ENCODE results near the gene EMP1. TPM values are rescaled to one million over a fixed set of nuclear protein-coding genes. Genes with fewer than 3 reads are reported as not detected.

EMP1 gene
- total and polyA plus RNA-seq, 2 donors (not counting 3 experiments of a cell fraction or from before 2014, with no cell fraction given): 265 to 528 TPM

DNA sequence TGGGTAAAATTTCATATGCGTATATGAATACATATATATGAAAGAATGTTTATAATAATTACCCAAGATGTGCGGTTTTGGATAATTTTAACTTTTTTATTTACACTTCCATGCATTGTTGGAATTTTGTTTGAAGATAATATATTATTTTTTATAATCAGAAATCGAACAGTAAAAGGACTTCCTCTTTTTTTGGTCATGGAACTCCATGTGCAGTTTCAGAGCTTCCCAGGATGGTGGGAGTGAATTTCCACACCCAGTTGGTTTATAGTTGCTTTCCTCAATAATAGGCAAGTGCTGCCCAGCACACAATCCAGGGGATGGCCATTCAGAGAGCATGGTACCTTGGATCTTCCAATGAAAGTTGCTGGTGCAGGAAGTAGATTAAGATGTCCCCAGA lies 6.3 kb upstream of the EMP1 start:
- no peak for FAIRE-seq
- H4K20me1 ChIP-seq (replicated peaks; ENCODE audit: control insufficient read depth, extremely low read depth, insufficient read depth, low read length): no peaks in the 10 kb centered on the region
- H3K79me2 ChIP-seq (ENCODE audit: control insufficient read depth, insufficient read depth, low read length): no peaks in the 10 kb centered on the region
- ChIA-PET POLR2A (no interaction called here), CTCF (no interaction called here)
- no peaks in the 10 kb centered on the region for H3K27me3 ChIP-seq (ENCODE audit: control insufficient read depth in 2 of 2, insufficient read depth in 2 of 2, low read length in 2 of 2)
- no peak for DNase-seq (ENCODE audit: low read depth, low spot score)
- peaks cover under 1% of the 10 kb centered on the region for H3K4me1 ChIP-seq (ENCODE audit: control insufficient read depth, extremely low read depth, insufficient read depth, low read length)
- TF ChIP-seq POLR2AphosphoS5 (IDR thresholded peaks at IDR 0.05; ENCODE audit: insufficient read depth, low read depth, low read length) (no peak), FOS (IDR thresholded peaks at IDR 0.05; ENCODE audit: borderline replicate concordance, insufficient read depth, low read length) (no peak), POLR2A (IDR thresholded peaks at IDR 0.05; ENCODE audit: low read depth, low read length) (no peak), EZH2 (IDR thresholded peaks at IDR 0.05; ENCODE audit: borderline replicate concordance, low read depth, low read length, severe bottlenecking) (no peak), GATA2 (IDR thresholded peaks at IDR 0.05; ENCODE audit: insufficient read depth, insufficient read length, low read depth, low read length) (no peak), MYC (IDR thresholded peaks at IDR 0.05; ENCODE audit: low read depth, low read length) (no peak), JUN (IDR thresholded peaks at IDR 0.05; ENCODE audit: borderline replicate concordance, insufficient read depth, insufficient read length, low read depth) (no peak), CTCF (IDR thresholded peaks at IDR 0.05; ENCODE audit: extremely low read depth in 1 of 2, insufficient read depth in 1 of 2, low read depth in 1 of 2, low read length in 2 of 2) (no peak)
- TF ChIP-seq, protein P1, sequence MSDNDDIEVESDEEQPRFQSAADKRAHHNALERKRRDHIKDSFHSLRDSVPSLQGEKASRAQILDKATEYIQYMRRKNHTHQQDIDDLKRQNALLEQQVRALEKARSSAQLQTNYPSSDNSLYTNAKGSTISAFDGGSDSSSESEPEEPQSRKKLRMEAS (IDR thresholded peaks at IDR 0.05; ENCODE audit: insufficient read depth, insufficient read length): no peak
- no peaks in the 10 kb centered on the region for H3K9me3 ChIP-seq (replicated peaks; ENCODE audit: control insufficient read depth, insufficient read depth, low read length)
- H3K9ac ChIP-seq (replicated peaks; ENCODE audit: extremely low read depth, insufficient read depth, low read length): no peak overlapping the region
- no peak overlapping the region for H2AFZ ChIP-seq (ENCODE audit: low read depth, low read length)
- no peak overlapping the region for H3K4me2 ChIP-seq (ENCODE audit: insufficient read depth, low read length)
- H3K4me3 ChIP-seq (replicated peaks in 1 of 3; ENCODE audit: insufficient read depth in 1 of 3, low read depth in 1 of 3, low read length in 3 of 3): no peak overlapping the region
- no TSS peak for BruUV-seq (replicated peaks)
- intact Hi-C loops (cut with micrococcal nuclease): no loop called here
- dilution Hi-C loops (cut with MboI; ENCODE audit: extremely low pct_ligation_motif_present, low sequenced_read_pairs): no loop called here
- H3K27ac ChIP-seq (ENCODE audit: insufficient read depth, low read depth, low read length): no peak overlapping the region
- H3K36me3 ChIP-seq (ENCODE audit: control insufficient read depth in 2 of 2, extremely low read depth in 1 of 2, insufficient read depth in 2 of 2, low read length in 2 of 2): no peaks in the 10 kb centered on the region
- no peaks in the 10 kb centered on the region for H3K9me1 ChIP-seq (replicated peaks; ENCODE audit: control insufficient read depth, extremely low read depth, insufficient read depth, low read length)

All from endothelial cell of umbilical vein (primary cell).